DMS79 treated with DMSO at 0.1 percent for 48 hours (cell line): ENCODE results near the gene SYS1.

Experiments
- DNase-seq: peaks from one replicate; lab custom pipeline; 2025; lab: John Stamatoyannopoulos, UW

SYS1 gene

DNA sequence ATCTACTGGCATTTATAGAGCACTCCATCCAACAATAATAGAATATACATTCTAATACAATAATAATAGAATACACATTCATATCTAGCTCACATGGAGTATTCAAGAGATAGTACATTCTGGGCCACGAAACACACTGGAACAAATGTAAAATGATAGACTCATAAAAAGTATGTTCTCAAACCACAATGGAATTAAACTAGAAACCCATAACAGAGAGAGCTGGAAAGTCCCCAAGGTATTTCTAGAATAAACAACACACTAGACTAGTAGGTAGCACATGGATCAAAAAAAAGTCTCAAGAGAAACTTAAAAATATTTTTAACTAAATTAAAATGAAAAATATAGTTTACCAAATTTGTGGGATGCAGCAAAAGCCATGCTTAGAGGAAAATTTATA lies 24.3 kb downstream of the SYS1 start:
- no peak for DNase-seq

DNA sequence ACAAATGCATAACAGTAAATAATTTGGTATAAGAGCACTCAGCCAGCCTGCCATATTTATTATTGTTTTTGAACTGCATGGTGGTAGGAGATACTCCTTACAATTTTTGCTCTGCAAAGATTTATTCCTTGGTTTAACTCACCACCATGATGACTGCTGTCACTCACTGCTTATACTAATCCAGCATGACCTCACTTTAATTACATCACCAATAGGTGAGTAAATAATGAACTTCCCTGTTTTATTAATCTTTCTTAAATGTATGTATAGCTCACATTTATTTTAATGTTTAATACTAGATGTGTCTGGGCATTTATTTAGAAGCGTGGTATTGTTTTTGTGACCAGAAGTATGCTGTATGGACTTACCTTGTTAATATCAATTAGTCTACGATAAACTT lies 28.0 kb downstream of the SYS1 start:
- no peak for DNase-seq

DNA sequence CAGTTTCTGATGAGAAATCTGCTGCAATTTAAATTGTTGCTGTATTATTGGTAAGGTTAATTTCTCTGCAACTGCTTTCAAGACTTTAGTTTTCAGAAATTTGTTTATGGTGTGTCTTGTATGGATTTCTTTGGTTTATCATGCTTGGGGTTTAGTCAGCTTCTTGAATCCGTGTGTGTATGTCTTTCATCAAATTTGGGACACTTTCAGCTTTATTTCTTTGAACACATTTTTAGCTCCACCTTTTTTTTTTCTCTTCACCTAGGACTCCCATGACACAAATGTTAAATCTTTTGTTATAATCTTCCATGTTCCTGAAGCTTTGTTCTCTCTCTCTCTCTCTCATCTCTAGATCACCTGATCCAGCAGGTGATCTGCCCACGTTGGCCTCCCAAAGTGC lies 28.6 kb downstream of the SYS1 start:
- DNase-seq: no peak

DNA sequence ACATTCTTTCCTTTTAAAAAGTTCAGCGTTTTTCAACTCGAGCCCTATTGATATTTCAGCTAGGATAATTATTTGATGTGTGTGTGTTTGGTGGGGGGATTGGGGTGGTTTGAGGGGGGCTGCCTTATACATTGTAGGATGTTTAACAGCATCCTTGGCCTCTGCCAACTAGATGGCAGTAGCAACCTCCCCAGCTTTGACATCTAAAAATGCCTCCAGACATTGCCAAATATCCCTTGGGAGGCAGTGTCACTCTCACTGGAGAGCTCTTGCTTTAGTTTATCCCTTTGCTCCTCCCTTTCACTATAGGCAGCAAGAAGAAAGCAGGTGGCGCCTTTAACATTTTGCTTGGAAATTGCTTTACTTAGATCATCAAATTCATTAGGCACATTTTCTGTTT lies 29.8 kb downstream of the SYS1 start:
- no peak for DNase-seq

DNA sequence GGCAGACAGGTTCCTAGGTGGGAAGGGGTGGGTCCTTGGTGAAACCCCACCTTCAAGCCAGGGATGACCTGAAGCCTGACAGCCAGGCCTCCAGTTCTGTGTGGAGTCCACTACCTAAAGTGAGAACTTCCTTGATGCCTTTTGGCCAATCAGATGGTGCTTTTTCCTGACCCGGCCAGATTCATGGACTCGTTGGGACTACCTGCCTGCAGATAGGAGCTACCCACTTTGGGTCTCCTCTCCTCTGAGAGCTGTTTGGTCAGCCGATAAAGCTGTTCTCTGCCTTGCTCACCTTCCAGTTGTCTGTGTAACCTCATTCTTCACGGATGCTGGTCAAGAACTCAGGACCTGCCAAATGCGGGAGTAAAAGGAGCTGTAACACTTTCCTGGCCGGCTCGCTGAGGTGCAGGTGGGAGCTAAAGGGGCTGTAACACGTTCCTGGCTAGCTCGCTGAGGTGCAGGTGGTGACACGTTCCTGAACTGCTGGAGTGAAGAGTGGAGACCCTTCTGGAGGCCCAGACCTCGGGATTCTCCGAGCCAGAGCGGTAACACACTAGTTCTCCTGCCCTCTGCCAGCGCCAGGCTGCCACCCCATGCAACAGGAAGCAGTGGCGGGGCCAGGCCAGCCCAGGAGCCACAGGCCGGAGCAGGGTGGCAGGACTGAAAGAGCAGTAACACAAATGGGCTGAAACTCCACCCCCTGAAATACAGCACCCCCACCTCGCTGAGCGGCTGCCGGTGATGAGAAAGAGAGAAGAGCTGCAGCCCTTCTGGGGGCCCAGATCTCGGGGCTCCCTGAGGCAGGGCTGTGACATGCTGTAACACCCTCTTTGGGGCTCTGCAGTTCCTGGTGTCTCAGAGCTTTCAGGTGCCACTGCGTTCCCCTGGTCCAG lies 31.5 kb downstream of the SYS1 start:
- no peak for DNase-seq

DNA sequence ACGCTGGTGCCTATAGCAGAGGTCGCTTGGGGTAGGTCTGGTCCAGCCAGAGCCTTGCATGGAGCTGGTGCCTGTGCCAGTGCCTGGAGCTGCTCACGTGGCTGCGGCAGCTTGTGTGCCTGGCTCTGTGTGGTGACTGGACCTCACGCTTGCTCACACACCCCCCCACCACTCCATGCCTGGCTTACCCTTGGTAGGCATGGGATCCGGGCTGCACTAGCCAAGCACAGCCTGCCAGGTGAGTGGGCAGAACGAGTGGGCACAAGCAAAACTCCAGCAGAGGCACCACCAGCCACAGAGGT lies 32.1 kb downstream of the SYS1 start:
- DNase-seq: no peak

DNA sequence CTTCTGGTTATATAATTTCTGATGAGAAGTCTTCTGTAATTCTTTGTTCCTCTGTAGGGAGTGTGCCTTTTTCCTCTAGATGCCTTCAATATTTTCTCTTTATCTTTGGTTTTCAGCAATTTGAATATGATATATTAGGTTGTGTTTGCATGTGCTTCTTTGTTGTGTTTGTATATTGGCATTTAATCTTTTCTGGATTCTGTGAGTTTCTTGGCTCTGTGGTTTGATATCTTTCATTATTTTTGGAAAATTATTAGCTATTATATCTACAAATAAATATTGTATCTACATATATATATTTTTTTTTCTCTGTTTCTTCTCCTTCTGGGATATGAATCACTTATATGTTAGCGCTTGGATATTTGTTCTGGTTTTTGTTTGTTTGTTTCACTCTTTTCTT lies 36.1 kb downstream of the SYS1 start:
- DNase-seq: no peak

DNA sequence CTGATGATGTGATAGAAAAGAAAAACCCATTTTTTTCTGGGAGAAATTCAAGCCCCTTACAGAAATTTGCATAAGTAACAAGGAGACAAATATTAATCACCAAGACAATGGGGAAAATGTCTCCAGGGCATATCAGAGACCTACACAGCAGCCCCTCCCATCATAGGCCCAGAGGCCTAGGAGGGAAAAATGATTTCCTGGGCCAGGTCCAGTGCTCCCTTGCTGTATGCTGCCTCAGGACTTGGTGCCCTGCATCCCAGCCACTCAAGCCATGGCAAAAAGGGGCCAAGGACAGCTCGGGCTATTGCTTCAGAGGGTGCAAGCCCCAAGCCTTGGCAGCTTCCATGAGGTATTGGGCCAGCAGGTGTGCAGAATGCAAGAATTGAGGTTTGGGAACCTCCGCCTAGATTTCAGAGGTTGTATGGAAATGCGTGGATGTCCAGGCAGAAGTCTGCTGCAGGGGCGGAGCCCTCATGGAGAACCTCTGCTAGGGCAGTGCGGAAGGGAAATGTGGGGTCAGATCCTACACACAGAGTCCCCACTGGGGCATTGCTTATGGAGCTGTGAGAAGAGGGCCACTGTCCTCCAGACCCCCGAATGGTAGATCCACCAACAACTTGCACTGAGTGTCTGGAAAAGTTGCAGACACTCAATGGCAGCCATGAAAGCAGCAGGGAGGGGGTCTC lies 37.5 kb downstream of the SYS1 start:
- DNase-seq: no peak

DNA sequence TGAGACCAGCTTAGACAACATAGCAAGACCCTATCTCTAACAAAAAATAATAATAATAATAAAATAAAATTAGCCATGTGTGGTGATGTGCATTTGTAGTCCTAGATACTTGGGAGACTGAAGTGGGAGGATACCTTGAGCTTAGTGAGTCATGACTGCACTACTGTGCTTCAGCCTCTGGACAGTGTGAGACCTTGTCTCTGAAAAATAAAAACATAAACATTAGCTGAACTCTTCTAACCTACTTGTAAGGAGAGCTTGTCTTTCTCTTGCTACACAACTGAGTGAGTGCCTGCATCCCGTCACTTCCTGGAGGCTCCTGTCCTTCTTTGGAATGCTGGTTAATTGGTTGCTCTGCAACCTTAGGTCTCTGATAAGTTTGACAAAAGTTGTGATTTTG lies 40.0 kb downstream of the SYS1 start:
- DNase-seq: no peak

DNA sequence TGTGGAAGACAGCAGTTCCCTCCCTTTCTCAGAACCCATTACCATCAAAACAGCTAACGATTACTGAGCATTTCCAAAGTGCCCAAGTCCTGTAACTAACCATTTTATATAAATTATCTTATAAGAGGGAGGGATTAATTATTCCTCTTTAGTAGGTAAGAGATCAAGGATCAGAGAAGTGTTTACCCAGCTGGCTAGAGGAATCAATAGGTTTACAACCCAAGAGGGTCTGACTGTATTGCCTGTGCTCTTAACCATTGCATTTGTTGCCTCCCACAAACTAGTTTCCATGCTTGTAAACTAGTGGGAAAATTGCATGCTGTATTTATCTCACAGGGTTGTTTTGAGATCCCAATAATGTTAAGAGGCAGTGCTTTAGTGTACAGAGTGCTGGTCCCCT lies 41.5 kb downstream of the SYS1 start:
- DNase-seq: no peak

DNA sequence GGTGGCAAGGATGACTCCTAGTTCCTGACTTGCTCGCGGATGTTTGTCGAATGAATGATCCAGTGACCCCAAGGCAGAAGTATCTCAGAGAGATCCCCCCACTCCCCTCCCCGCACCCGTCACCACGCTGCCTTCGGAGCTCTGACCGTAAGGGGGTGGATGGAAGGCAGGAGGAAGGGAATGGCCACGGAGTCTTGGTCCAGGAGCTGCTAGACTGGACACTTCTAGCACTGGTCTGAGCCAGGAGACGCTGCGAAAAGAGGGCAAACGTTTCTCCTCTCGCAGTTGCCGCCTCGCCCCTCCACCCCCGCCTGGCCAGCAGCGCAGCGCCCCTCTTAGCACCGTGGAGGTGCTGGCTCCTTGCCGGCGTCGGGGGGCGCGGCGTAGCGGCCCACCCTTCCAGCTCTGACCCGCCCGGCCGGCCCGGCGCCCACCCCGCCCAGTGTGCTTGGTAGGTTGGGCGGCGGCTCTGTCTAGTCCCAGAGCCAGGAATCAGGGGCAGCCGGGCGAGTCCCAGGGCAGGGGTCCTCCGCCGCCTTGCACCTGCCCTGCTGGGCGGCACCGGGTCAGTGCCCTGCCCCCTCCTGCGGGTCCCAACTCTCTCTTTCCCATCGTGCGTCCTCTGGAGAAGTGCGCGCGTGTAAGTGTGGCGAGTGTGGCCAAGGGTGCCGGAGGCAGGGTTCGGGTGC lies 42.8 kb downstream of the SYS1 start:
- no peak for DNase-seq

DNA sequence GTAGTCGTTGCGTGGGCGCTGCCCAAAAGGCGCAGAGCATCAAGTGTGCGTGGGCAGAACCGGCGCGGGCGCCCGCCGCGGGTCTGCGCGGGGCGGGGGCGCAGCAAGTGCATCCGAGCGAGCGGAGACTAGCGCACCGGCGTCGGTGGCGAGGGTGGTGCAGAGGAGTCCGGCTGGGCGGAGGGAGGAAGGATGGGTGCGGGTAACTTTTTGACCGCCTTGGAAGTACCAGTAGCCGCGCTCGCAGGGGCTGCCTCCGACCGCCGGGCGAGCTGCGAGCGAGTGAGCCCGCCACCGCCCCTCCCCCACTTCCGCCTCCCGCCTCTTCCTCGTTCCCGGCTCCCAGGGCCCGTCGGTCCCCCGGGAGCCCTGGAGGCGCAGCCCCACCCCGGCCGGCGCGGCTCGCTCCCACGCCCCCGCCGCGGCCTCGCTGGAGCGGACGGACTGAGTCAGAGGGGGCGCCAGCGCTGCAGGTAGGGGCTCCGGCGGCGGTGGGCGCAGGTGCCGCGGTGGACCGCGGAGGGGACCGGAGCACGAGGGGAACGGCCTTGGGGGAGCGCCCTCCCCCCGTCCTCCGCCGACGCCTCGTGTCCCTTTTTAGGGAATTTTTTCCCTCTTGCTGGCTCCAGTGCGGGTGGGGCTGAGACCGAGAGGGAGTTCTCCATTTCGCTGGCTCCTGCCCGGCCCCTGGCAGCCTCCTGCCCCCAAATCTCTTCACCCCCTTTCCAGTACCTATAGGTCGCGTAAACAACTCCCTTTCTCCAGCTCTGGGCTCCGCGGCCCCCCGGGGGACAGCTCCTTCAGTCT lies 43.5 kb downstream of the SYS1 start:
- no peak for DNase-seq

DNA sequence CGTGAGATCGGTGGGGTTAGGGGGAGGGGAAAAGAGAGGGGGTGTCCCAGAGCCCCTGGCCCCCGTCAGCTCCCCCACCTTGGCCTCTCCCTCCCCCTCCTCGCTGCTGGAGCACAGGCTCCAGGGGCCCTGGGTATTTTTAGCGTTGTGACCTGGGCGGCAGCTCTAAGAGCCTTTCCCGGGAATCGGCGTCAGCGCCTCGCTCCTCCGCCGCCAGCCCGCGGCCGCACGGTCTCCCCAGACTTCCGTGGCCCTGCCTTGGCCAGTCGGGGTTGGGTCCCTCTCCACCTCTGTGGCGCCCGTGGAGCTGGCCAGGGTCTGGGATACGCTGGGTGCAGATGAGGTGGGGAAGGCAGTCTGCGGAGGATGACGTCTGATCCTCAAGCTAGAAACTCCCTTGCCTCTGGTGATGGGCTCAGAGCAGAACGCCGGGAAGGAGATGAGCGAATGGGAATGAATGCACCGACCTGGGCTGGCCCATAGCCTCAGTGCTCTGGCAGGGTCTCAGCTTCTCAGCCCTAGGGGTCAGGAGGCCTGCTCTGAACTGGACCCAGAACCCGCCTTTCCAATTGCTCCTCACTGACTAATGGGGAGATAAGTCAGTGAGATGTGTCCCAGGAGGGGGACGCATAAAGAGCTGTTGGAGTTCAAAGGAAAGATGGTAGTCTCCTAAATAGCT lies 44.2 kb downstream of the SYS1 start:
- DNase-seq: peak; percentile 6

DNA sequence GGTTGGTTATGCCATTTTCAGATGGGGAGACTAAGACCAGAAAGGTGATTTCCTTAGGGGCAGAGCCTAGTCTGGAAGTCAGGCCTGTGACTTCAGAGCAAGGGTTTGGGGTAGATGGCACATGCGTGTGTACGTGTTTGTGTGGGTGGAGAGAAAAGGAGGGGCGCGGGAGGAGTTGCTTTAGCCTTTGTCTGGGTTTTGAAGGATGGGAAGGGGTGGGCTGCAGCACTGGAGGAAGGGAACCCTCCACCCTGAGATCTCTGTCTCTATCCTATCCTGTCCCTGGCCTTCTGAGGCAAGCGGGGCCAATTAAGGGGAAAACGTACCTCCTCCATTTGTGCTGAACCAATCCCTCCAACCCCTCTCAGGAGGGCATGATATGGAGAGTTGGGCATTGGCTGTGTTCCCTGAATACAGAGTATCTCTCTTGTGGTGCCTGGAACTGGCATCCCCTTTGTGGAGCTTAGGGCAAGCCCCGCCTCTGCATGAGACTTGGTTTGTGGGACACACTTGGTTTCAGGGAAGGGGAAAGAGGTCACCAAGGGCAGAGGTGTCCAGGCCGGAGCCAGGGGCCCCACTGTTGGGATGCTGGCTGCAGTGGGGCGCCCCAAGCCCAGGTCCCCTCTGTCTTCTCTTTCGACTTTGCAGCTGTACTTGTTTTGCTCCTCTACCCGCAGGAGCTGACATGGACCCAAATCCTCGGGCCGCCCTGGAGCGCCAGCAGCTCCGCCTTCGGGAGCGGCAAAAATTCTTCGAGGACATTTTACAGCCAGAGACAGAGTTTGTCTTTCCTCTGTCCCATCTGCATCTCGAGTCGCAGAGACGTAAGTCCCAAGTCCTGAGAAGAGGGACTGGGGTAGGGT lies 45.1 kb downstream of the SYS1 start, which contains the start of gene DBNDD2:
TSS of gene DBNDD2 (plus strand) at position 507 of the 863 bp plus-strand sequence. CDS start at position 686, 179 bp downstream.
- no peak for DNase-seq

DNA sequence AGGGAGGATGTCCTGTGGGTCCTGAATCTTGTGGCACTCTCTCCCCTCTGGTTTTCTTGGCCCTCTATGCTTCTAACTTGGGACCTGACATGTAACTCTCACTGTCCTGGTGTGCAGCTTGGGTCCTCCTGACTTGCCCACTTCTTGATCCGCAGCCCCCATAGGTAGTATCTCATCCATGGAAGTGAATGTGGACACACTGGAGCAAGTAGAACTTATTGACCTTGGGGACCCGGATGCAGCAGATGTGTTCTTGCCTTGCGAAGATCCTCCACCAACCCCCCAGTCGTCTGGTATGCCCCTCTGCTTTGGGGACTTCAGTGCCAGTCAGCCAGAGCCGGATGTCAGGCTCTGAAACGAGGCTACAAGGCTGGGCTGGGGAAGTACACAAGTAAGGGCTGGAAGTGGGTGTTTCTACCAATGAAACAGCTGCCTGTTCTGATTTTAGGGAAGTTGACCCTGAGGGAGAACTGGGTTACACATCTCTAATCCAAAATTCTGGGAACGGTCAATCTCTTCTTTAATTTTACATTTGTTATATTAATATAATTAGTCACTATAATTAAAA lies 45.8 kb downstream of the SYS1 start:
- DNase-seq: no peak

DNA sequence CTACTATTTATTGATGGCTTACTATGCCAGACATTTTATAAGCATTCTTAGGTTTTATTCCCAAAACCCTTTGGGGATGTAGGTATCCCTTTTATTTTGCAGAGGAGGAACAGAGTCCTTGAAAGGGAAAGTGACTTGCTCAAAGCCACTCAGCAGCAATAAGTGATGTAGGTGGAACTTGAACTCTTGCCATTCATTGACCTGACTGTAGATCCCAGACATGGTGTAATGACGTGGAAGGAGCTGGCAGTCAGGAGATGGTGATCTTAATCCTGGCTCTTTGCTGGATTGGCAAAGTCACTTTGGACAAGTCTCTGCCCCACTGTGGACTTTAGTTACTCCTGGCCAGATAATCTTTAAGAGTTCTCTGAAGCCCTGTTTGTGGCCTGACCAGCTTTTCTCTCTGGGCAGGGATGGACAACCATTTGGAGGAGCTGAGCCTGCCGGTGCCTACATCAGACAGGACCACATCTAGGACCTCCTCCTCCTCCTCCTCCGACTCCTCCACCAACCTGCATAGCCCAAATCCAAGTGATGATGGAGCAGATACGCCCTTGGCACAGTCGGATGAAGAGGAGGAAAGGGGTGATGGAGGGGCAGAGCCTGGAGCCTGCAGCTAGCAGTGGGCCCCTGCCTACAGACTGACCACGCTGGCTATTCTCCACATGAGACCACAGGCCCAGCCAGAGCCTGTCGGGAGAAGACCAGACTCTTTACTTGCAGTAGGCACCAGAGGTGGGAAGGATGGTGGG lies 46.7 kb downstream of the SYS1 start:
- no peak for DNase-seq

DNA sequence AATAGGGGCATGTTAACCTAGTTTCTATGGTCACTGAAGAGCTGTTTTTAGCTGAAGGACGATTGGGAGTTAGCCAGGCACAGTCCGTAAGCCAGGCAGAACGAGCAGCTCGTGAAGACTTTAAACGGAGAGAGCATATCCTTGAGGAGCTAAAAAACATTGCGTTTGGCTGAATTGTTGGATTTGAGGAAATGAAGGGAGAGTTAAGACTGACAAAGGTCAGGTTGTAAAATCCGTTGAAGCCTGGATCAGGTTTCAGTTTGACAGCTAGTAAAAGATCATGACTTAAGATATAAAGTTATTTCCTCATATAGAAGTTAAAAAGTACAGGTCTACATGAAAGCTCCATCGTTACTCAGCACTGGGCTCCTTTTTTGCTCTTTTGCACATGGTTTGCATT lies 47.9 kb downstream of the SYS1 start:
- no peak for DNase-seq

DNA sequence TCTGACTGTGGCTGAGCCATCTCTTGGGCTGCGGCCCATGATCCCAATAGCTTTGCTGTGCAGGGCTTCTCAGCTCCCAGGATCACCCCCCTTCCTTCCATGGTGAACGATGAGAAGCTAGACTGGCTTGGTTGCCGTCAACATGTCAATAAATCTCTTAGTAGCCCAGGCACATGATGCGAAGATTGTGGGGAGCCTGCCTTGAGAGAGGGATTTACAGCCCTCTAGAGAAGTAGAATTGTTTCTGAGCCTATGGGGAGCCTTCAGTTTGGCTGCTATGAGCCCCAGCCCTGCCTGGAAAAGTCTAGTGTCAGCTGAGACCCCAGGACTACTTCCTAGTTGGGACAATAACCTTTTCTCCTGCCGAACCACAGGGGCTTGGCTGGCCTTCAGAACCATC lies 49.7 kb downstream of the SYS1 start:
- DNase-seq: no peak

DNA sequence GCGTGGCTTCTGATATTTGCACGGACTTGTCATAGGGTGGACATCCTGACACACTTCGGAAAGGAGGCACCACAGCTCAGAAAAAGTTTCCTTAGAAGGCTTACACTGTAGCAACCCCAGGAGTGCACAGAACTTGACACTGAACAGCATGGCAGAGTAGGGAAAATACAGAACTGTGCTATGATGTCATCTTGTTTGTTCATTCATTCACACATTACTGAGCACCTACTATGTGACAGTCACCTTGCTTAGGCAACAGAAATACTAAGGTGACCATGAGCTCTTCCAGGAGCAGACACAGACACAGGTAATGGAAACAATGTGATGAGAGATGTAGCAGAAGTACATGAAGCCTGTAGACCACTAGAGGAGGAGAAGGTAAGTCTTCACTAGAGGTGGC lies 50.5 kb downstream of the SYS1 start:
- no peak for DNase-seq
